Stimulated activated CD4-positive, alpha-beta T cell treated with anti-CD3 and anti-CD28 coated beads, Interleukin-15, amount 100 ng/mL, for 1 hour (primary cell): ENCODE measurements around the gene ZNF699.
"Not testable (repeated sequence)": the region's sequence is repeated elsewhere in the genome, so short reads cannot be mapped to it uniquely, and the experiment has no call there.

Experiments
- DNase-seq, 2 donors: peaks; one replicate each; pipeline ENCODE4 v3.0.0-alpha.2; 2020; ENCODE audit warnings: low read depth in 1 of 2, low spot score in 1 of 2

Gene ZNF699

GRCh38 chr19:9289231-9289884 lies 20.3 kb downstream of the ZNF699 start:
- DNase-seq: no peak

- DNase-seq: not testable (repeated sequence)
These were observed 26.2 kb downstream of the ZNF699 start for GRCh38 chr19:9283485-9283884.

GRCh38 chr19:9251236-9251635 lies 58.4 kb downstream of the ZNF699 start:
- no peak for DNase-seq

- DNase-seq: no peak
These were observed 59.0 kb downstream of the ZNF699 start, which contains the start of gene OR7E24 for GRCh38 chr19:9250630-9251029. Gene OR7E24 (plus strand): TSS chr19:9250930. CDS start chr19:9251044, 114 bp downstream.
